Activated effector memory CD4-positive, alpha-beta T cell treated with Interleukin-2 at 50 U/mL for 16 hours (primary cell): ENCODE measurements around the gene NUP58.

Experiments used
- DNase-seq: peaks from one replicate; pipeline ENCODE4 v3.0.0-alpha.2; 2020

Gene NUP58

GRCh38 chr13:25301347-25302113 is at the start of gene NUP58:
Gene NUP58, plus strand, starts transcription at chr13:25301625. Its CDS starts 149 bp downstream, at chr13:25301774.
- peak; percentile 90 for DNase-seq

- DNase-seq = no peak
Measured at GRCh38 chr13:25252225-25252624, 49.2 kb upstream of the NUP58 start.

- DNase-seq = no peak
Measured at GRCh38 chr13:25252752-25253151, 48.7 kb upstream of the NUP58 start.

- DNase-seq = no peak
Measured at GRCh38 chr13:25253702-25254101, 47.7 kb upstream of the NUP58 start.

GRCh38 chr13:25262261-25262660 is 39.2 kb upstream of the NUP58 start:
- DNase-seq = no peak

GRCh38 chr13:25266706-25267105 is 34.7 kb upstream of the NUP58 start:
- no peak for DNase-seq

GRCh38 chr13:25267715-25268114 is 33.7 kb upstream of the NUP58 start:
- no peak for DNase-seq

GRCh38 chr13:25268561-25268960 is 32.9 kb upstream of the NUP58 start:
- no peak for DNase-seq

GRCh38 chr13:25276748-25277147 is 24.7 kb upstream of the NUP58 start:
- DNase-seq = no peak

- DNase-seq = no peak
Measured at GRCh38 chr13:25280396-25280795, 21.0 kb upstream of the NUP58 start.

- no peak for DNase-seq
Measured at GRCh38 chr13:25281193-25281934, 20.1 kb upstream of the NUP58 start.

- no peak for DNase-seq
Measured at GRCh38 chr13:25281935-25282332, 19.5 kb upstream of the NUP58 start.

- DNase-seq = peak; percentile 5
Measured at GRCh38 chr13:25286308-25286968, 15.0 kb upstream of the NUP58 start.

GRCh38 chr13:25286969-25287961 is 14.2 kb upstream of the NUP58 start, which contains the start of gene MTMR6:
Gene MTMR6, minus strand, starts transcription at chr13:25287488. Its CDS starts 241 bp downstream, at chr13:25287247.
- DNase-seq = peak; percentile 89

- no peak for DNase-seq
Measured at GRCh38 chr13:25288966-25289365, 12.5 kb upstream of the NUP58 start.

- DNase-seq = no peak
Measured at GRCh38 chr13:25291691-25292090, 9.7 kb upstream of the NUP58 start.

- DNase-seq = no peak
Measured at GRCh38 chr13:25292301-25292700, 9.1 kb upstream of the NUP58 start.

GRCh38 chr13:25295228-25295627 is 6.2 kb upstream of the NUP58 start:
- no peak for DNase-seq

- DNase-seq = no peak
Measured at GRCh38 chr13:25295701-25296100, 5.7 kb upstream of the NUP58 start.

GRCh38 chr13:25300861-25301346 is 521 bp upstream of the NUP58 start:
- DNase-seq = no peak

- no peak for DNase-seq
Measured at GRCh38 chr13:25302121-25302520, 696 bp downstream of the NUP58 start.
